GM11168 (cell line): ENCODE data around the gene CNTNAP2.

Source experiments
- in situ Hi-C: fragments of 300-500 bp; cut with MboI; formaldehyde crosslinking; loops from one replicate; pipeline ENCODE4 v1.12.0; 2022; ENCODE audit warnings: low sequenced_read_pairs; ENCODE audit not compliant: unreplicated experiment

CNTNAP2 gene

GRCh38 chr7:147999962-148000361 lies 1883.4 kb downstream of the CNTNAP2 start:
- in situ Hi-C loops = no loop called here

GRCh38 chr7:148011753-148012152 lies 1895.2 kb downstream of the CNTNAP2 start:
- in situ Hi-C loops = no loop called here

GRCh38 chr7:148014001-148014400 lies 1897.4 kb downstream of the CNTNAP2 start:
- in situ Hi-C loops = no loop called here

DNA sequence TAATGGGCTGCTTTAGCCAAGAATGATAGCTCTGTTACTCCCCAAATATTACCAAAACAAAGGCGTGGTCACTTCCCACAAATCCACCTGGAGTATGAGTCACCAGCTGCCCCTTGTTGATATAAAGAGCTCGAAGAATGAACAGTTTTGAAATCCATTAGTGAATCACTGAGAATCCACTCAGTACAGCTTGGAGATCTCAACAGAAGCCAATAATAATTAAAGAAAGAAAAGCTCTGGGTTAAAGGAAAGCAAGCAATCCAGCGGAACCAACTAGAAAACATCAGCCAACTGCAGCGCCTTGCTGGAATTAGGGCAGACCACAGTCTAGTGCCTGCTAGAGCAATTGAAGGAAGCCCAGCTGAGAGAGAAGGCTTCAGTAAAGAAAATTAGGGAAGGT lies 1897.9 kb downstream of the CNTNAP2 start:
- in situ Hi-C loops = no loop called here

- in situ Hi-C loops = no loop called here
These were observed 1900.5 kb downstream of the CNTNAP2 start for GRCh38 chr7:148017126-148017525.

- in situ Hi-C loops = no loop called here
These were observed 1904.1 kb downstream of the CNTNAP2 start for GRCh38 chr7:148020679-148021078.

- in situ Hi-C loops = no loop called here
These were observed 1905.0 kb downstream of the CNTNAP2 start for GRCh38 chr7:148021507-148022045.

DNA sequence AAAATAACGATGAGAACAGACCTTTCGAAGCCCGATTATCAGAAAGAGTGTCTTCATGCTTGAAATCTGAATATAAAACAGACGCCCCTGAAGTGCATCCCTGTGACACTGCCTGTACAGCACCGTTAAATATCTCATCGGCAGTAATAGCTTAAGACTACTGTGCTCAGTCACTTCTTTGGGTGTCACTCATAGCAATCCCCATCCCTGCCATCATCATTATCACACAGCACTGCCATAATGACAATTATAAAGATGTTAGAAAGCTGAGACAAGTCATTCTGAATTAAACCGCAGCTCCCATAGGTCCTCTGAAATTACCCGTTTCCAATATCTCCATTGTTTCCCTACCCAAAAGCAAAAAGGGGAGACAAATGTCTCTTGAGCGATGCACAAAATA lies 1906.2 kb downstream of the CNTNAP2 start:
- in situ Hi-C loops = no loop called here

GRCh38 chr7:148026713-148027112 lies 1910.1 kb downstream of the CNTNAP2 start:
- in situ Hi-C loops = no loop called here

DNA sequence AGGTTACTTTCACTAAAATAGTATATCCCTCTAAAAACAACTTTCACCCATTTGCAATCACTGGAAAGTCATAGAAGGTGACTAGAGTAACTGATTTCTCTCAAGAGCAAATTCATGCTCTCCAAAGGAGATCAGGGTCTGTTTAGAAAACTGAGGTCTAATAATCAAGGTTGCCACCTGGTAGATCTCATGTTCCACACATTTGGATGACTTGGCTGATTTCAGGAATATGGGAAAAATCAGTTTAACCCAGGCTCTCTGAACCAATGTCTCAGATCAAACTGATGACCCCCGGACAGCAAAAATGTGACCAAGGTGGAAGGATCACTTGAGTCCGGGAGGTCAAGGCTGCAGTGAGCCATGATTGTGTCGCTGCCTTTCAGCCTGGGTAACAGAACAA lies 1911.6 kb downstream of the CNTNAP2 start:
- in situ Hi-C loops = no loop called here

GRCh38 chr7:148031019-148031418 lies 1914.4 kb downstream of the CNTNAP2 start:
- in situ Hi-C loops = no loop called here

GRCh38 chr7:148031811-148032210 lies 1915.2 kb downstream of the CNTNAP2 start:
- in situ Hi-C loops = no loop called here

- in situ Hi-C loops = no loop called here
These were observed 1919.3 kb downstream of the CNTNAP2 start for GRCh38 chr7:148035950-148036349.

DNA sequence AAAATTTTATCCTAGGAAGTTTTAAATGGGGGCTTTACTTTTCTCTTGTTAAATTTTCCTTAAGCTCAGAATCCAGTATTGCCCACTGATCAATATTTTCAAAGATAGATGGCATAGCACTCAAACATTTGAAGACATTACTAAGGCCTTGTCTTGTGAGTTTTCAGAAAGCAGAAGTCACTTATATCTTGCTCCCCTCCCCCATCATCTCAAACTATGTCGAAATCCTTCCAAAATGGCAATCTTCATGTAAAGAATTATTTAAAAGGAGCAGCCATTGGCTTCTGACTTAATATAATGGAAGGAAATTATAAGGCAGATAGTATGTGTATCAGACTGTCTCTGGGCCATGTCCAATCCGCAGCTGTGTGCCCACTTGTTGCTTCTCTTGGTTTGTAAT lies 1920.4 kb downstream of the CNTNAP2 start:
- in situ Hi-C loops = no loop called here

GRCh38 chr7:148041156-148041555 lies 1924.6 kb downstream of the CNTNAP2 start:
- in situ Hi-C loops = no loop called here

DNA sequence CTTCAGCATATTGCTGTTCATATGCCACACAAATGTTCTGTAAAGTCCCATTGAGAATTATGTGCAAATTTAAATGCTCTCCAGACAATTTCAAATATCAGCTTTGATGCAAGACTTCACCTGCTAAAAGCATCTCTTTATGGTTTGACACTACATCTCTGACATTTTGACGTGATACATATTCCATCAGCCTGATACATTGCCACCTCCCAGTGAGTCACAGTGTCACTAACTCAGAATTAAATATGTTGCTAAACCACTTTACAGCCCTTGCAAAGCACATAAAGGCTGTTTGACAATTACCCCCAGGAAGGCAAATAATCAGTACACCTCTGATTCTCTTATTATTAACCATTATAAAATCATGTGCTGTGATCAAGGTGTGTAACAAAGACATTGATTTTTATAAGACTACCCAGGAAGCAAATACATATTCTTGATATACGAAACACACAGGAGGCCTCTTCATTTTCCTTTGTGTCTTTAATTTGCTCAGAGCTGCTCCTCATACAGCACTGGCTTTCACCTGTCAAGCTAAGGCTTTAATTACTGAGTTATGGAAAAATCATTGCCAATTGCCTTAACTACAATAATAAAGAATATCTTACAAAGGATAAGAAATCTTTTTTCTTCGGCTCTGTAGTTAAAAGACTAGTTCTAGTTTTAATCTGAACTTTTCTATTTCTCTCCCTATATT lies 1926.5 kb downstream of the CNTNAP2 start:
- in situ Hi-C loops = no loop called here

DNA sequence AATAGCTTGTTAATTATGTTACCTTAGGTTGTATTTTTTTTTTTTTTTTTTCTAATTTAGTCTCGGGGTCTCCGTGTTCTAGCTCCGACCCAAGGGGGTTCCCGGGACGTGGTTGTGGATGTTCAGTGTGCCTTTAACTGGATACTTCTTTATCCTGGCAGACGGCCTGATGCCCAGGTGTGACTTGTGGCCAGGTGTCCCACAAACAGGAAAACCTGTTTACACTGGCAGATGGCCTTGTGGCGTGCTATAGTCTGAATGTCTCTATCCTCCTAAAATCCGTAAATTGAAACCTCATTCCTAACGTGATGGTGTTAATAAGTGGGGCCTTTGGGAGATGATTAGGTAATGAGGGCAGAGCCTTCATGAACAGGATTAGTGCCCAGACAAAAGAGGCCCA lies 1927.6 kb downstream of the CNTNAP2 start:
- in situ Hi-C loops = no loop called here

DNA sequence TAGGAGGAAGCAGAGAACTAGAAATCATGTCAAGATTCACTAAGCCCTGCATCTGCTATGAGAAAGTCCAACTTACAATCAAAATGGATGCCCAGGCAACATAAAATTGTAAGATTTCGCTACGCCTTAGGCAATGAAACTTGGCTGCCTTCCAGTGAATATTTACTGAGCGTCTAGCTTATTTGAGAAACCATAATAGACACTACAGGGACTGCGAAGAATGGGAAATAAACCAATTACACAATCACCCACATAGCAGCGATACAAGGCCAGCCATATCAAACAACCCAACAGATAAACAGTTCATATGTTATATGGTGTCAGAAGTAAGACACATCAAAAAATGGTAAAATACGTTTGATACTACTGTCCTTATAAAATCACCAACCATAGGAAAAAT lies 1928.9 kb downstream of the CNTNAP2 start:
- in situ Hi-C loops = no loop called here

DNA sequence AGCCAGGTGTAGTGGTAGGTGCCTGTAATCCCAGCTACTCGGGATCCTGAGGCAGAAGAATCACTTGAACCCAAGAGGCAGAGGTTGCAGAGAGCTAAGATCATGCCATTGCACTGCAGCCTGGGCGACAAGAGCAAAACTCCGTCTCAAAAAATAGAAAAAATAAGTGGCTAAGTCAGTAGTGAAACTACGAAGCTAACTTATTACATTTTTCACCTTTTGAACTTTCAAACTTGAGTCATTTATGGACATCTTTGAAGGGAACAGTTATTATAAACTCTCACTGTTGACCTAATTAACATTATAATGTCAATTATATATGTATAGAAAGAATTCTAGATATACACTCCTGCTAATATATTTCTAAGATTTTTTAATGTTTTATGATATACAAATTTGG lies 1932.5 kb downstream of the CNTNAP2 start:
- in situ Hi-C loops = no loop called here

DNA sequence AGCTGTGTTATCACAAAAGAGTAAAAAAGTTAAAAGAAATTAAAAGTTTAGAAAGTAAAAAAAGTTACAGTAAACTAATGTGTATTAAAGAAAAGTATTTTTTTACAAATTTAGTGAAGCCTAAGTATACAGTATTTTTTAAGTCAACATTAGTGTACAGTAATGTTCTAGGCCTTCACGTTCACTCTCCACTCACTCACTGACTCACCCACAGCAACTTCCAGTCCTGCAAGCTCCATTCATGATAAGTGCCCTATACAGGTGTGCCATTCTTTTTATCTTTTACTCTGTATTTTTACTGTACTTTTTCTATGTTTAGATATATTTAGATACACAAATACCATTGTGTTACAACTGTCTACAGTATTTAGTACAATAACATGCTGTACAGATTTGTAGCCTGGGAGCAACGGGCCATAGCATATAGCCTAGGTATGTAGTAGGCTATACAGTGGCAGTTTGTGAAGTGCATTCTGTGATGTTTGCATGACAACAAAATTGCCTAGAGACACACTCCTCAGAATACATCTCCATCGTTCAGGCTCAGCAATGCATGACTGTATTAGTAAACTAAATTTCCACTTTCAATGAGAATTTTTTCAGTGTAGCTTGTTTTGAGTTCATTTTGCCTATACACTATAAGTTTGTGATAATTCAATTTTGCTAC lies 1934.0 kb downstream of the CNTNAP2 start:
- in situ Hi-C loops = no loop called here

- in situ Hi-C loops = no loop called here
These were observed 1939.8 kb downstream of the CNTNAP2 start for GRCh38 chr7:148056406-148056805.

- in situ Hi-C loops = no loop called here
These were observed 1941.5 kb downstream of the CNTNAP2 start for GRCh38 chr7:148058092-148058491.
